ENCODE measurements around the gene PHEX. TPM values are rescaled to one million over a fixed set of nuclear protein-coding genes. Genes with fewer than 3 reads are reported as not detected.

Gene PHEX
- total RNA-seq, 4 donors from 2014 or later, result 1.5 to 4.3 (median 2.3) TPM

DNA sequence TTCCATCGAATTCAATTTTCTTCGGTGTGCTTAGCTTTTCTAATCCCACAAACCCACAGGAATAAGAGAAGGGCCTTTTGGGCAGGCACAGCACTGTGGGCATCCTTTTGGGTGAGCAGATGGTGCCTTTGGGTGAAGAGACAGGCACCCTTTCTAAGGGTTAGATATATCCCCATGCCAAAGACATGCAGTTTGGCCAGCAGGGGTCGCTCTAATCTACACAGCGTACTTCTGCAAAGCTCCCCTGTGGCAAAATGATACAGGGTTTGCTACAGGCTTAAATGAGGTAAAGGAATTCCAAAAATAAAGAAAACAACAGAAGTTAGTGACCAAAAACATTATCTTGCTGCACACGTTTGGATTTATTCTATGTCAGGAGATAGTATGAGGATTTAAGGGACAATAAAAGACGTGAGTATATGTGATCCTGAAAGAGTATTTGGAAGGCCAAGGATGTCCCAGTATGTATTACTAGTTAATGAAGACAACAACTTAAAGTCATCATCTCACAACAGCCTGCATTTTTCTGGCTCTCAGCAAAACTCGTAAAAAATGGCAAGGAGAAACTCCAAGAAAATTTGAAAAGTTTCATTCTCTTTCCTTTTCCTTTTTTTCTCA lies 49.5 kb downstream of the PHEX start:
- H3K4me1 ChIP-seq, result no peaks in the 10 kb centered on the region
- peak overlapping the region in 1 of 2 donors; percentile 6 for H3K27ac ChIP-seq
- no peaks in the 10 kb centered on the region for H3K9me3 ChIP-seq
- peaks cover 0 to 4% of the 10 kb centered on the region in 2 donors for H3K27me3 ChIP-seq
- H3K36me3 ChIP-seq, result no peaks in the 10 kb centered on the region
- peak; percentile 47 to 54 for DNase-seq
- intact Hi-C loops (cut with DNase I; ENCODE audit: low total_unique reads), result no loop called here
- no peak for TF ChIP-seq POLR2A (IDR thresholded peaks at IDR 0.05)
- TF ChIP-seq CTCF (IDR thresholded peaks at IDR 0.05), result peak in 3 of 4 experiments; percentile 42 to 47 (median 45)
- H3K4me3 ChIP-seq, result no peak overlapping the region

DNA sequence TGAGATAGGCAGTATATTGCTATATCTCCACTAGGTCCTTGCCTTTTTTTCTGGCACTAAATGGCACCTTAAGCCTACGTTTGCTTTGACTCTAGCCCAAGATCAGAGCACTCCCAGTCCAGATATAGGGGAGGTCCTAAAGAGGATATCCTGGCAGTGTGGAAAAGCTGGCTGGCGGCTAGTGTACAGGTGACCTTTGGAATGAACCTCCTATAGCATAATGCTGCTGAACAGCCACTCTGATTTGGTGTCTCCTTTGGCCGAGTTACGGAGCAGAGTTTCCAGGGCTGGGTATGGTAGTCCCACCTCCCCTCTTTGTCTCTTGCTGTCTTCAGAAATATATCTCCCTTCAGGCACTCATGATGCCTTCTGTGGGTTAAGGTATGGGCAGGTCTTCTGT lies 53.9 kb downstream of the PHEX start:
- no peak overlapping the region for H3K4me3 ChIP-seq
- H3K27ac ChIP-seq, result no peak overlapping the region
- H3K36me3 ChIP-seq, result no peaks in the 10 kb centered on the region
- peaks cover 0 to 4% of the 10 kb centered on the region in 2 donors for H3K27me3 ChIP-seq
- no peak for DNase-seq
- H3K9me3 ChIP-seq, result no peaks in the 10 kb centered on the region
- TF ChIP-seq CTCF (IDR thresholded peaks at IDR 0.05) (no peak), POLR2A (IDR thresholded peaks at IDR 0.05) (no peak)
- intact Hi-C loops (cut with DNase I; ENCODE audit: low total_unique reads), result no loop called here
- no peaks in the 10 kb centered on the region for H3K4me1 ChIP-seq

DNA sequence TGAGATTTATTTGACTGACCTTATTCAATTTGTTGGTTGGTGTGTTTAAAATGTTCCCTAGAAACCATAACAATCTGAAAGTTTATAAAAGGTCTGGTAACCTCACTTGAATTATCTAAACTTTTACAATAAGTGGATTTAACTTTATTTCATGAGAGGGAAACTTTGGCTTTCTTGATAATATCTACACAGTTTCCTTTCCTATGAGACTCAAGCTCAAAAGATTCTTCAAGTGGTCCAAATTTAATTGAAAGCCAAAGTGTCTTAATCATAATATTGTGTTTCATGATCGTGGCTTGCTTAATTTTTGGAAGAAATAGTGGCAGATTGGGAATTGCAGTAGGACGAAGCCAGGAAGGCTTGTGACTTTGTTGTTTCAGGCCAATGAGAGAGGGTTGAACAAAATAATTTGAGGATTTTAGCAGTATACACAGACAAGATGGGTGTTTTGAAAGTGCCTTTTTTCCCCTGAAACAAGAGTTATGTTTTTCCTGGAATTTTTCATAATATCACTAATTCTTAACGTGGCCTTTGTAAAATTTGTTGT lies 55.0 kb downstream of the PHEX start:
- H3K4me1 ChIP-seq, result no peaks in the 10 kb centered on the region
- no peak overlapping the region for H3K4me3 ChIP-seq
- H3K27ac ChIP-seq, result no peak overlapping the region
- H3K27me3 ChIP-seq, result peaks cover 0 to 4% of the 10 kb centered on the region in 2 donors
- TF ChIP-seq CTCF (IDR thresholded peaks at IDR 0.05) (no peak), POLR2A (IDR thresholded peaks at IDR 0.05) (no peak)
- no peak for DNase-seq
- H3K9me3 ChIP-seq, result no peaks in the 10 kb centered on the region
- intact Hi-C loops (cut with DNase I; ENCODE audit: low total_unique reads), result no loop called here
- no peaks in the 10 kb centered on the region for H3K36me3 ChIP-seq

GRCh38 chrX:22088326-22088725 lies 56.2 kb downstream of the PHEX start:
- no peak for DNase-seq
- TF ChIP-seq POLR2A (IDR thresholded peaks at IDR 0.05), result no peak
- no peak for TF ChIP-seq CTCF (IDR thresholded peaks at IDR 0.05)
- Histone ChIP-seq H3K4me3 (no peak overlapping the region), H3K36me3 (no peaks in the 10 kb centered on the region), H3K4me1 (no peaks in the 10 kb centered on the region), H3K9me3 (no peaks in the 10 kb centered on the region), H3K27ac (no peak overlapping the region), H3K27me3 (peaks cover 0 to 4% of the 10 kb centered on the region in 2 donors)
- intact Hi-C loops (cut with DNase I; ENCODE audit: low total_unique reads), result no loop called here

DNA sequence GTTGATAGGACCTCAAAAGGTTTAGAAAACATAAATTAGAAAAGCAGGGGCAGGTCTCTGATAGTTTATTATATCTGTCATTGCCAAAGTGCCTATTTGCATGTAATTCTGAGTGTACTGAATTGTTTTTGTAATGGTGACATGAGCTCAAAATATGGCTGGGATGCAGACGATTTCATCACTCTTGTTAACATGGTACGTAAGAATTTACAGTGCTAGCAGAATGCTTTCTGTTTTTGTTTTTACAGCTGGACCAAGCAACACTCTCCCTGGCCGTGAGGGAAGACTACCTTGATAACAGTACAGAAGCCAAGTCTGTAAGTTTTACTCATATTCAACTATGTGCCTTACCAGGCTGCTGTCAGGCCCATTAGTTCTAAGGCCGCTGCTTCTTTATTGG lies 58.1 kb downstream of the PHEX start:
- Histone ChIP-seq H3K27me3 (peaks cover 0 to under 1% of the 10 kb centered on the region in 2 donors), H3K9me3 (no peaks in the 10 kb centered on the region), H3K36me3 (no peaks in the 10 kb centered on the region), H3K4me3 (no peak overlapping the region), H3K4me1 (no peaks in the 10 kb centered on the region), H3K27ac (no peak overlapping the region)
- no peak for DNase-seq
- TF ChIP-seq CTCF (IDR thresholded peaks at IDR 0.05) (no peak), POLR2A (IDR thresholded peaks at IDR 0.05) (no peak)
- intact Hi-C loops (cut with DNase I; ENCODE audit: low total_unique reads), result no loop called here
